Liver (tissue), 3 donors: ENCODE results near the gene OR4D9.

Source experiments
- GABPA ChIP-seq, 2 donors: IDR thresholded peaks in 1 of 2; conservative IDR thresholded peaks in 1 of 2; 2 replicates each; pipeline ENCODE4 v1.6.1; 2016; ENCODE audit warnings: antibody characterized with exemption in 2 of 2, mild to moderate bottlenecking in 1 of 2, moderate library complexity in 1 of 2
- SP1 ChIP-seq: IDR thresholded peaks from 2 replicates; pipeline ENCODE4 v1.6.1; 2018; ENCODE audit warnings: antibody characterized with exemption, mild to moderate bottlenecking
- TAF1 ChIP-seq: conservative IDR thresholded peaks from 2 replicates; pipeline ENCODE4 v1.6.1; 2016; ENCODE audit warnings: antibody characterized with exemption, mild to moderate bottlenecking
- TF ChIP-seq, protein P1 (sequence below): fragments of 150-350 bp; IDR thresholded peaks from 2 replicates; pipeline ENCODE4 v1.5.1; 2017; ENCODE audit warnings: improper control_type of control experiment, low read depth, low read length; ENCODE audit not compliant: missing input control
- TF ChIP-seq, protein P2 (sequence below): IDR thresholded peaks from 2 replicates; pipeline ENCODE4 v1.6.1; 2016; ENCODE audit warnings: antibody characterized with exemption, mild to moderate bottlenecking
- TF ChIP-seq, protein P3 (sequence below): IDR thresholded peaks from 2 replicates; pipeline ENCODE4 v1.6.1; 2016; ENCODE audit warnings: antibody characterized with exemption
- TF ChIP-seq, protein P4 (sequence below): IDR thresholded peaks from 2 replicates; pipeline ENCODE4 v1.6.1; 2016; ENCODE audit warnings: antibody characterized with exemption
- donor health status: healthy.
- donor health status: healthy.

DNA sequence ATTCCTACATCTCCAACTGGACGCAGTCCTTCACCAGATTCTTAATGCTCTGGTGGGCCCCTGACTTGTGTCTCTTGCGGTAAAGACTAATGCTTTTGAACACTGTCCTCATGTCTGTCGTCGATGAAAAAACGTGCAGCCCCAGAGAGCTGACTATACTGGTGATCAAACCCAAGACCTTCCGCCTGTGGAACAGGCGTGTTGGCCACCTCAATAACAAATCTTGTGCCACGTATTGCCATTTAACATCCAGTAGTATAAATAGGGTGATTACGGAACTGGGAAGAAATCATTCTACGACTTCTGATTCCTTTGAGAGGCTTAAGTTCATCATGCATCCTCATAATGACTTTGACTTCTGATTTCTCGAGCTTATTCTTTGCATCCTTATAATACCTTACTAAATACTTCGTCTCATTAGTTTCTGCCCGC, 45.6 kb downstream of the OR4D9 start:
- TF ChIP-seq, protein P1, sequence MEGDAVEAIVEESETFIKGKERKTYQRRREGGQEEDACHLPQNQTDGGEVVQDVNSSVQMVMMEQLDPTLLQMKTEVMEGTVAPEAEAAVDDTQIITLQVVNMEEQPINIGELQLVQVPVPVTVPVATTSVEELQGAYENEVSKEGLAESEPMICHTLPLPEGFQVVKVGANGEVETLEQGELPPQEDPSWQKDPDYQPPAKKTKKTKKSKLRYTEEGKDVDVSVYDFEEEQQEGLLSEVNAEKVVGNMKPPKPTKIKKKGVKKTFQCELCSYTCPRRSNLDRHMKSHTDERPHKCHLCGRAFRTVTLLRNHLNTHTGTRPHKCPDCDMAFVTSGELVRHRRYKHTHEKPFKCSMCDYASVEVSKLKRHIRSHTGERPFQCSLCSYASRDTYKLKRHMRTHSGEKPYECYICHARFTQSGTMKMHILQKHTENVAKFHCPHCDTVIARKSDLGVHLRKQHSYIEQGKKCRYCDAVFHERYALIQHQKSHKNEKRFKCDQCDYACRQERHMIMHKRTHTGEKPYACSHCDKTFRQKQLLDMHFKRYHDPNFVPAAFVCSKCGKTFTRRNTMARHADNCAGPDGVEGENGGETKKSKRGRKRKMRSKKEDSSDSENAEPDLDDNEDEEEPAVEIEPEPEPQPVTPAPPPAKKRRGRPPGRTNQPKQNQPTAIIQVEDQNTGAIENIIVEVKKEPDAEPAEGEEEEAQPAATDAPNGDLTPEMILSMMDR = no peak
- TF ChIP-seq, protein P2, sequence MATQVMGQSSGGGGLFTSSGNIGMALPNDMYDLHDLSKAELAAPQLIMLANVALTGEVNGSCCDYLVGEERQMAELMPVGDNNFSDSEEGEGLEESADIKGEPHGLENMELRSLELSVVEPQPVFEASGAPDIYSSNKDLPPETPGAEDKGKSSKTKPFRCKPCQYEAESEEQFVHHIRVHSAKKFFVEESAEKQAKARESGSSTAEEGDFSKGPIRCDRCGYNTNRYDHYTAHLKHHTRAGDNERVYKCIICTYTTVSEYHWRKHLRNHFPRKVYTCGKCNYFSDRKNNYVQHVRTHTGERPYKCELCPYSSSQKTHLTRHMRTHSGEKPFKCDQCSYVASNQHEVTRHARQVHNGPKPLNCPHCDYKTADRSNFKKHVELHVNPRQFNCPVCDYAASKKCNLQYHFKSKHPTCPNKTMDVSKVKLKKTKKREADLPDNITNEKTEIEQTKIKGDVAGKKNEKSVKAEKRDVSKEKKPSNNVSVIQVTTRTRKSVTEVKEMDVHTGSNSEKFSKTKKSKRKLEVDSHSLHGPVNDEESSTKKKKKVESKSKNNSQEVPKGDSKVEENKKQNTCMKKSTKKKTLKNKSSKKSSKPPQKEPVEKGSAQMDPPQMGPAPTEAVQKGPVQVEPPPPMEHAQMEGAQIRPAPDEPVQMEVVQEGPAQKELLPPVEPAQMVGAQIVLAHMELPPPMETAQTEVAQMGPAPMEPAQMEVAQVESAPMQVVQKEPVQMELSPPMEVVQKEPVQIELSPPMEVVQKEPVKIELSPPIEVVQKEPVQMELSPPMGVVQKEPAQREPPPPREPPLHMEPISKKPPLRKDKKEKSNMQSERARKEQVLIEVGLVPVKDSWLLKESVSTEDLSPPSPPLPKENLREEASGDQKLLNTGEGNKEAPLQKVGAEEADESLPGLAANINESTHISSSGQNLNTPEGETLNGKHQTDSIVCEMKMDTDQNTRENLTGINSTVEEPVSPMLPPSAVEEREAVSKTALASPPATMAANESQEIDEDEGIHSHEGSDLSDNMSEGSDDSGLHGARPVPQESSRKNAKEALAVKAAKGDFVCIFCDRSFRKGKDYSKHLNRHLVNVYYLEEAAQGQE = no peak
- TF ChIP-seq SP1 (no peak), GABPA (IDR thresholded peaks at IDR 0.05 in 1 of 2, conservative IDR thresholded peaks at IDR 0.05 in 1 of 2) (no peak), TAF1 (no peak)
- TF ChIP-seq, protein P3, sequence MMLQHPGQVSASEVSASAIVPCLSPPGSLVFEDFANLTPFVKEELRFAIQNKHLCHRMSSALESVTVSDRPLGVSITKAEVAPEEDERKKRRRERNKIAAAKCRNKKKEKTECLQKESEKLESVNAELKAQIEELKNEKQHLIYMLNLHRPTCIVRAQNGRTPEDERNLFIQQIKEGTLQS = no peak
- TF ChIP-seq, protein P4, sequence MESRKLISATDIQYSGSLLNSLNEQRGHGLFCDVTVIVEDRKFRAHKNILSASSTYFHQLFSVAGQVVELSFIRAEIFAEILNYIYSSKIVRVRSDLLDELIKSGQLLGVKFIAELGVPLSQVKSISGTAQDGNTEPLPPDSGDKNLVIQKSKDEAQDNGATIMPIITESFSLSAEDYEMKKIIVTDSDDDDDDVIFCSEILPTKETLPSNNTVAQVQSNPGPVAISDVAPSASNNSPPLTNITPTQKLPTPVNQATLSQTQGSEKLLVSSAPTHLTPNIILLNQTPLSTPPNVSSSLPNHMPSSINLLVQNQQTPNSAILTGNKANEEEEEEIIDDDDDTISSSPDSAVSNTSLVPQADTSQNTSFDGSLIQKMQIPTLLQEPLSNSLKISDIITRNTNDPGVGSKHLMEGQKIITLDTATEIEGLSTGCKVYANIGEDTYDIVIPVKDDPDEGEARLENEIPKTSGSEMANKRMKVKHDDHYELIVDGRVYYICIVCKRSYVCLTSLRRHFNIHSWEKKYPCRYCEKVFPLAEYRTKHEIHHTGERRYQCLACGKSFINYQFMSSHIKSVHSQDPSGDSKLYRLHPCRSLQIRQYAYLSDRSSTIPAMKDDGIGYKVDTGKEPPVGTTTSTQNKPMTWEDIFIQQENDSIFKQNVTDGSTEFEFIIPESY = no peak
